RKO (cell line): ENCODE results near the gene ATF7.
"Not testable (repeated sequence)": the region's sequence is repeated elsewhere in the genome, so short reads cannot be mapped to it uniquely, and the experiment has no call there.

Experiments
- DNase-seq: peaks from one replicate; pipeline ENCODE4 v3.0.0-alpha.2; 2016; ENCODE audit warnings: low spot score

ATF7 gene

GRCh38 chr12:53481458-53481857 is 144.7 kb downstream of the ATF7 start:
- DNase-seq, result not testable (repeated sequence)

- no peak for DNase-seq
These were observed 145.4 kb downstream of the ATF7 start for GRCh38 chr12:53480491-53481442.

GRCh38 chr12:53479331-53479730 is 146.9 kb downstream of the ATF7 start:
- DNase-seq, result no peak

- no peak for DNase-seq
These were observed 147.3 kb downstream of the ATF7 start for GRCh38 chr12:53478865-53479264.

GRCh38 chr12:53476769-53477209 is 149.4 kb downstream of the ATF7 start:
- DNase-seq, result no peak

GRCh38 chr12:53474819-53475218 is 151.4 kb downstream of the ATF7 start:
- no peak for DNase-seq

- DNase-seq, result no peak
These were observed 152.1 kb downstream of the ATF7 start for GRCh38 chr12:53474077-53474476.

- DNase-seq, result no peak
These were observed 154.1 kb downstream of the ATF7 start for GRCh38 chr12:53472056-53472582.

- DNase-seq, result no peak
These were observed 157.9 kb downstream of the ATF7 start for GRCh38 chr12:53468282-53468681.

GRCh38 chr12:53467880-53468279 is 158.3 kb downstream of the ATF7 start:
- no peak for DNase-seq

GRCh38 chr12:53467082-53467481 is 159.1 kb downstream of the ATF7 start:
- no peak for DNase-seq

GRCh38 chr12:53466640-53467039 is 159.5 kb downstream of the ATF7 start:
- no peak for DNase-seq

GRCh38 chr12:53465679-53466078 is 160.5 kb downstream of the ATF7 start:
- DNase-seq, result no peak

- DNase-seq, result no peak
These were observed 161.3 kb downstream of the ATF7 start for GRCh38 chr12:53464685-53465418.

GRCh38 chr12:53463802-53464560 is 162.2 kb downstream of the ATF7 start:
- DNase-seq, result no peak

- no peak for DNase-seq
These were observed 163.2 kb downstream of the ATF7 start for GRCh38 chr12:53462935-53463334.

- DNase-seq, result no peak
These were observed 164.6 kb downstream of the ATF7 start for GRCh38 chr12:53461591-53461990.

- no peak for DNase-seq
These were observed 165.1 kb downstream of the ATF7 start for GRCh38 chr12:53461059-53461458.

GRCh38 chr12:53459097-53459496 is 167.1 kb downstream of the ATF7 start:
- no peak for DNase-seq
